ENCODE results near the gene EED.

GRCh38 chr11:86249307-86250098, 5.0 kb downstream of the EED start:
- TF ChIP-seq CTCF (IDR thresholded peaks at IDR 0.05; ENCODE audit: low read depth, low read length, missing input control) (no peak), REST (IDR thresholded peaks at IDR 0.05) (no peak), MAX (IDR thresholded peaks at IDR 0.05) (no peak), HNF4G (IDR thresholded peaks at IDR 0.05) (no peak), TAF1 (conservative IDR thresholded peaks at IDR 0.05) (no peak), YY1 (IDR thresholded peaks at IDR 0.05) (no peak), RAD21 (IDR thresholded peaks at IDR 0.05) (no peak), JUND (IDR thresholded peaks at IDR 0.05) (no peak), EGR1 (IDR thresholded peaks at IDR 0.05; ENCODE audit: low read depth in 2 of 2) (no peak), SP1 (IDR thresholded peaks at IDR 0.05) (no peak), ZBTB33 (IDR thresholded peaks at IDR 0.05) (no peak), NR2F2 (IDR thresholded peaks at IDR 0.05) (no peak), ATF3 (IDR thresholded peaks at IDR 0.05) (no peak)
